Endothelial cell (in vitro differentiated cells): ENCODE data around the gene DIRAS2. TPM values are rescaled to one million over a fixed set of nuclear protein-coding genes. Genes with fewer than 3 reads are reported as not detected.

Experiments used
- DNase-seq: peaks from one replicate; pipeline ENCODE4 v3.0.0; 2021; ENCODE audit warnings: low spot score
- H3K27ac Mint-ChIP-seq: one replicate; pipeline ENCODE4 v1.8.0; 2021; ENCODE audit warnings: mixed read lengths, inconsistent platforms; ENCODE audit not compliant: unreplicated experiment
- H3K27me3 Mint-ChIP-seq: one replicate; pipeline ENCODE4 v1.8.0; 2021; ENCODE audit warnings: mild to moderate bottlenecking, moderate library complexity, mixed read lengths, inconsistent platforms; ENCODE audit not compliant: unreplicated experiment
- H3K36me3 Mint-ChIP-seq: one replicate; pipeline ENCODE4 v1.8.0; 2021; ENCODE audit warnings: mild to moderate bottlenecking, low read depth, mixed read lengths, inconsistent platforms; ENCODE audit not compliant: unreplicated experiment
- H3K4me1 Mint-ChIP-seq: one replicate; pipeline ENCODE4 v1.8.0; 2021; ENCODE audit warnings: mild to moderate bottlenecking, mixed read lengths, inconsistent platforms; ENCODE audit not compliant: unreplicated experiment
- H3K4me3 Mint-ChIP-seq: one replicate; pipeline ENCODE4 v1.8.0; 2021; ENCODE audit warnings: mild to moderate bottlenecking, mixed read lengths, inconsistent platforms; ENCODE audit not compliant: unreplicated experiment
- H3K9me3 Mint-ChIP-seq: one replicate; pipeline ENCODE4 v1.8.0; 2021; ENCODE audit warnings: mixed read lengths, inconsistent platforms; ENCODE audit not compliant: unreplicated experiment
- total RNA-seq: library from RNA; stranded (reverse); fragmentation: NEBNext Ultra II Directional; extraction: Animal tissue kit (Norgen Biotek cat#: 25700); gene quantifications from one replicate; pipeline ENCODE4 v1.2.1, GENCODE V29; 2021; ENCODE audit not compliant: unreplicated experiment
- TF ChIP-seq, protein P1 (sequence below): fragments of 200-600 bp; sonication (generic); IDR thresholded peaks from one replicate; pipeline ENCODE4 v1.5.0; 2021; ENCODE audit warnings: antibody characterized with exemption; ENCODE audit not compliant: unreplicated experiment

The DIRAS2 gene
- total RNA-seq, 1 donor from 2014 or later, result not detected

- DNase-seq, result no peak
- TF ChIP-seq, protein P1, sequence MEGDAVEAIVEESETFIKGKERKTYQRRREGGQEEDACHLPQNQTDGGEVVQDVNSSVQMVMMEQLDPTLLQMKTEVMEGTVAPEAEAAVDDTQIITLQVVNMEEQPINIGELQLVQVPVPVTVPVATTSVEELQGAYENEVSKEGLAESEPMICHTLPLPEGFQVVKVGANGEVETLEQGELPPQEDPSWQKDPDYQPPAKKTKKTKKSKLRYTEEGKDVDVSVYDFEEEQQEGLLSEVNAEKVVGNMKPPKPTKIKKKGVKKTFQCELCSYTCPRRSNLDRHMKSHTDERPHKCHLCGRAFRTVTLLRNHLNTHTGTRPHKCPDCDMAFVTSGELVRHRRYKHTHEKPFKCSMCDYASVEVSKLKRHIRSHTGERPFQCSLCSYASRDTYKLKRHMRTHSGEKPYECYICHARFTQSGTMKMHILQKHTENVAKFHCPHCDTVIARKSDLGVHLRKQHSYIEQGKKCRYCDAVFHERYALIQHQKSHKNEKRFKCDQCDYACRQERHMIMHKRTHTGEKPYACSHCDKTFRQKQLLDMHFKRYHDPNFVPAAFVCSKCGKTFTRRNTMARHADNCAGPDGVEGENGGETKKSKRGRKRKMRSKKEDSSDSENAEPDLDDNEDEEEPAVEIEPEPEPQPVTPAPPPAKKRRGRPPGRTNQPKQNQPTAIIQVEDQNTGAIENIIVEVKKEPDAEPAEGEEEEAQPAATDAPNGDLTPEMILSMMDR, result no peak
- Mint-ChIP-seq H3K27ac (no peak overlapping the region), H3K36me3 (no peaks in the 10 kb centered on the region), H3K27me3 (peaks cover 1% of the 10 kb centered on the region), H3K9me3 (no peaks in the 10 kb centered on the region), H3K4me1 (peaks cover 8% of the 10 kb centered on the region), H3K4me3 (no peak overlapping the region)
These were observed 2.3 kb downstream of the DIRAS2 start for GRCh38 chr9:90640361-90640760.

DNA sequence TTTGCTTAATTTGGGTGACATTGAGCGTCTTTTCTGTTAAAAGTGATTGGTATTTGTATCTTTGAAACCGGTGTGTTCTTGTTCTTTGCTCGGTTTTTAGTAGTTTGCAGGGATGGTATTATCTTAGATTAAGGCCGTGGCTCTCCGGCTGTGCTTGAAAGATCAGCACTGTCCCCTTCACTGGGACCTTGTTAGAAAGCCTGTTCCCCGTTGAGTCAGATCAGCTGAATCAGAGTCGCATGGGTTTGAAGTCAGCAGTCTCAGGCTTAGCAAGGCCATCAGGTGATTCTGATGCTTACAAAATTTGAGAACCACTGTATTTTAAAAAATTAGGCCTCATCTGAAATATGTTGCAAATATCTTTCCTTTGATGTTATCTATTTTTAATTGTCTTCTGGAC lies 5.0 kb downstream of the DIRAS2 start:
- Mint-ChIP-seq H3K4me3 (no peak overlapping the region), H3K27ac (no peak overlapping the region), H3K36me3 (no peaks in the 10 kb centered on the region), H3K4me1 (peaks cover 8% of the 10 kb centered on the region), H3K9me3 (no peaks in the 10 kb centered on the region), H3K27me3 (peaks cover 1% of the 10 kb centered on the region)
- TF ChIP-seq, protein P1, result no peak
- DNase-seq, result no peak

GRCh38 chr9:90632647-90633207 lies 9.9 kb downstream of the DIRAS2 start:
- H3K36me3 Mint-ChIP-seq, result no peaks in the 10 kb centered on the region

DNA sequence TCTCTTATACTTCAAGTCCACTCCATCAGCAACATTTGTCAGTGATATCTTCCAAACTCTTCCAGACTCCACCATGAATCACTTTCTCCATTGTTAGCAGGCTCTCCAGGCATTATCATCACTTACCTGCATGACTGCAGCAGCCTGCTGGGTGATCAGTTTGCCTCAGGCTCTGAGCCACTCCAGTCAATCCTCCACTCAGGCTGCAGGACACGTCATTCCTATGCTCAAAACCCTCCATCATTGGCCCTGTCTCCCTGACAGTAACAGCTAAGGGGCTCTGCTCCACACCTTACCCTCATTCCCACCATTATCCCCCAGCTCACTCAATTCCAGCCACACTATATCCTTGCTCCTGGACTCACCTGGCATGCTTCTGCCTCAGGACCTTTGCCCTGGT lies 10.7 kb downstream of the DIRAS2 start:
- Mint-ChIP-seq H3K36me3 (no peaks in the 10 kb centered on the region), H3K9me3 (no peaks in the 10 kb centered on the region), H3K27ac (no peak overlapping the region), H3K27me3 (no peaks in the 10 kb centered on the region), H3K4me1 (no peaks in the 10 kb centered on the region), H3K4me3 (no peak overlapping the region)
- TF ChIP-seq, protein P1, result no peak
- no peak for DNase-seq

More at GRCh38 chr9:90632647-90633207, 9.9 kb downstream of the DIRAS2 start:
- no peak for DNase-seq
- Mint-ChIP-seq H3K9me3 (no peaks in the 10 kb centered on the region), H3K27ac (no peak overlapping the region), H3K4me3 (no peak overlapping the region), H3K4me1 (no peaks in the 10 kb centered on the region), H3K27me3 (no peaks in the 10 kb centered on the region)
- TF ChIP-seq, protein P1, result no peak

DNA sequence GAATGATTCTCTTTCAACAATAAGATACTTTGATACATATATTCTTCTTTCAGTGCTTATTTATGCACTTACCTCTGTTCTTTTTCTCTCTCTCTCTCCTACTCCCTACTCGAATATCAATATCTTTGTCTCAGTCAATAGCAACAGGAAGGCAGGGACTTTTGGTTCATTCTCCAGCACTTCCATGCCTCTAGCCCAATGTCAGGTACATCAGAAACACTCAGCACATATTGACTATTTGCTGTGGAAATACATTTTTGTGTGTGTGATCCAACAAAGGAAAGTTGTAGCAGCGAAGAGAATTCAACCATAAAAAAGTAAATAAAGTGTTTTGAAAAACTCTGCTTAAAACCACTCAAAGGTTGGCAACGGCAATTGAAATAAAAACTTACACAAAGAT lies 12.6 kb downstream of the DIRAS2 start:
- Mint-ChIP-seq H3K4me3 (no peak overlapping the region), H3K9me3 (no peaks in the 10 kb centered on the region)

More for the DNA sequence above, 12.6 kb downstream of the DIRAS2 start:
- H3K27ac Mint-ChIP-seq, result no peak overlapping the region
- no peak for DNase-seq
- no peaks in the 10 kb centered on the region for H3K4me1 Mint-ChIP-seq
- H3K27me3 Mint-ChIP-seq, result no peaks in the 10 kb centered on the region
- no peaks in the 10 kb centered on the region for H3K36me3 Mint-ChIP-seq
- TF ChIP-seq, protein P1, result no peak
